Astrocyte of the spinal cord (primary cell): ENCODE measurements around the gene DNAJC5.

Source experiments
- DNase-seq: peaks from one replicate; pipeline ENCODE4 v3.0.0; 2011; ENCODE audit warnings: low read depth, low spot score
- H3K4me3 ChIP-seq: 2 replicates; pipeline ENCODE4 v1.5.1; 2011; ENCODE audit warnings: low read depth, mild to moderate bottlenecking, low read length, moderate library complexity
- CTCF ChIP-seq: IDR thresholded peaks from 2 replicates; pipeline ENCODE4 v1.5.1; 2012; ENCODE audit warnings: low read depth, mild to moderate bottlenecking, low read length, inconsistent platforms
- in situ Hi-C: cut with HindIII; loops from 2 replicates; pipeline ENCODE4 v1.10.0; 2017; ENCODE audit warnings: low sequenced_read_pairs

Gene DNAJC5

GRCh38 chr20:63951398-63952209 is 56.7 kb downstream of the DNAJC5 start:
- TF ChIP-seq CTCF, result no peak
- no peak for DNase-seq
- in situ Hi-C loops, result no loop called here
- H3K4me3 ChIP-seq, result no peak overlapping the region

DNA sequence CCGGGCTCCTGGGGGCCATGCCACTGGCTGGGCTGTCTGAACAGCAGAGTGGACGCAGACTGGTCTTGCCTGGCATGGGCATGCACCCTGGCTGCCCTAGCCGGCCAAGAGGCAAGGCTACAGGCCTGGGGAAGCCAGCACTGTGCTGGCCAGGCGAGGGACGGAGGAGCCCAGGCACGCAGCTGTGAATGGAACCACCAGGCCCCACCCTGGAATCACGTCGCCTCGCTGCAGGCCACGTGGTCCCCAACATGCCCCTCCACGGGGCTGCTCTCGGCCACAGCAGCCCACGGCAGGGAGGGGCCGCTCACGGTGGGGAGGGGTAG is 57.2 kb downstream of the DNAJC5 start:
- in situ Hi-C loops, result no loop called here
- no peak for TF ChIP-seq CTCF
- no peak for DNase-seq
- H3K4me3 ChIP-seq, result no peak overlapping the region

DNA sequence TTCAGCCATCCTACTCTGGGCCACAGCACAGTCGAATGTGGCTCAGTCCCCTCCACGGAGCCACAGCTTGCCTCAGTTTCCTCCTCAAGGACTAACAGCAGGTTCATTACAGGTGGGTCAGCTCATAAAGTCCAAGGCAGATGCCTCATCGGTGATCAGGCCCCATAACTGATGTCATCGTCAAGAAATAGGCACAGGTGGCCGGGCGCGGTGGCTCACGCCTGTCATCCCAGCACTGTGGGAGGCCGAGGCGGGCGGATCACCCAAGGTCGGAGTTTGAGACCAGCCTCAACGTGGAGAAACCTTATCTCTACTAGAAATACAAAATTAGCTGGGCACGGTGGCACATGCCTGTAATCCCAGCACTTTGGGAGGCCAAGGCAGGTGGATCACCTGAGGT is 57.8 kb downstream of the DNAJC5 start:
- no peak for TF ChIP-seq CTCF
- in situ Hi-C loops, result no loop called here
- H3K4me3 ChIP-seq, result no peak overlapping the region
- DNase-seq, result no peak

GRCh38 chr20:63953764-63954429 is 59.0 kb downstream of the DNAJC5 start:
- no peak for TF ChIP-seq CTCF
- H3K4me3 ChIP-seq, result no peak overlapping the region
- no peak for DNase-seq
- in situ Hi-C loops, result no loop called here

- DNase-seq, result peak; percentile 15
- peak overlapping the region; percentile 80 for H3K4me3 ChIP-seq
- peak; percentile 46 for TF ChIP-seq CTCF
- in situ Hi-C loops, result no loop called here
Observed at GRCh38 chr20:63955281-63955826, 60.4 kb downstream of the DNAJC5 start.

DNA sequence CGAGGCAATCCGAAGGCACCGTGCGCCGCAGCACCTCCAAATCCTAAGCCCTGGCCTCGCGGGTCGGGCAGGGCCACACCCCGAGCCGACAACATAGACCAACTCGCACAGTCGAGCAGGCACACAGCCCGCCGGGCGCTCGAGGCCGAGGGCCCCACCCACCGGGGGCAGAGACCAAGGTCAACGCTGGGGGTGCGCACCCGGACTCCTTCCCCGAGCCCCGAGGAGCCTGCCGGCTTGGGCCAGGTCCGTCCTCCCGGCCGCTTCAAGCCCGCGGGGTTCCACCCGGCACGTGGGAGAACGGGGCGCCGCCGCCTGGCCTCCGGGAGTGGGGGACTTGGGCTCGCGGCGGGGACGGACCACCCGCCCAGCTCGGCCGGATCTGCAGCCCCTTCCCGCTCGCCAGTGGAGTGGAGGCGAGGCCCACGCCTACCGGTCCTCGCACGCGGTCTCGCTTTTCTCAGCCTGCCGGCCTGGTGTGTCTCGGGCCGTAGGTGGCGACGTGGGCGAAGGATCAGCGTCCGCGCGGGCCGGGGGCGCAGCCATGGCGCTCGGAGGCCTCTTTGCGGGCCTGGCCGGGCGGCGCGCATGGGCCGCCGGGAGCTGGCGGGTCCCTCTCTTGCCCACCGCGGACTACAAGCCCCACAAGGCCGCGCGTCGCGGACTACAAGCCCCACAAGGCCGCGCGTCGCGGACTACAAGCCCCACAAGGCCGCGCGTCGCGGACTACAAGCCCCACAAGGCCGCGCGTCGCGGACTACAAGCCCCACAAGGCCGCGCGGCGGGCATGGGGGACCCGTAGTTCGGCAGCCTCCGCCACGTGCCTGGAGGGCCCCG is 61.1 kb downstream of the DNAJC5 start, which contains the start of gene UCKL1:
UCKL1 (minus strand) TSS at position 590 of the 837 bp plus-strand sequence; CDS start at position 546, 44 bp downstream.
- no peak for TF ChIP-seq CTCF
- DNase-seq, result peak; percentile 94
- peak within 1 kb of the TSS; percentile 80 for H3K4me3 ChIP-seq
- in situ Hi-C loops, result no loop called here
